ENCODE data around the gene TTYH3.

The TTYH3 gene

DNA sequence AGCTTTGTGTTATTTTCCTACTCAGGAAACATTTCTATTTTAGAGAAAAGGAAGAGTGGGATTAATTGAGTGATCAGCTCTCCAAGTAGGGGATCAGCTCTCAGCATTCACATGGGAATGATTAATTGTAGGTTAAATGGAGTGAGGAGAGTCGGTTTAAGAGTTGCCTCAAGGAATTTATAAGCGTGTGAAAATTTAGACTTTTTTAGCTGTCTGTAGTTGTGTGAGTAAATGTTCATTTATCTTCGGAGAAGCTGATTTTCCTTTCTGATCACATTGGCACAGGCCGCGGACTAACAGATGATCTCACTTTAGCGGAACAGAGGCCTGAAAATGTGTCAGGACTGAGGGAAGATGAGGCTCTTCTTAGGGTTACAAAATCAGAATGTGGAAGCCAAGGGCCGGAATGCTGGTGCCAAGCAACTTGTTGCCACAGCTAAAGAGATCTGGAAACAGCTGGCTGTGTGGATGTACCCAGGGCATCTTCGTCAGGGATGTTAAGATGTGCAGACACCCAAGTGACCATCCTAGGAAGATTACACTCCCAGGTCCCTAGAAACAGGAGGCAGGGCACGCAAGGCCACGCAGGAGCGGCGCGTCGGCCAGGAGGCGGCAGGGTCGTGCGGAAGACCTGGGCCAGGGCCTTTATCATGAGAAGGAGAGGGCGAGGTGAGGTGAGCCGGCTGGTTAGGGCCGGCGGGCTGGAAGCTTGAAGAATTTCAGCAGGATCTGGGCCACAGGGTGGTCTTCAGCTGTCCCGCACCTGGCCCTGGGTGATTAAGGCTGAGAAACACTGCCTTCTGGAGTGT, 35.1 kb upstream of the TTYH3 start:
- no peak for DNase-seq (ENCODE audit: low spot score)
- TF ChIP-seq, protein P1, sequence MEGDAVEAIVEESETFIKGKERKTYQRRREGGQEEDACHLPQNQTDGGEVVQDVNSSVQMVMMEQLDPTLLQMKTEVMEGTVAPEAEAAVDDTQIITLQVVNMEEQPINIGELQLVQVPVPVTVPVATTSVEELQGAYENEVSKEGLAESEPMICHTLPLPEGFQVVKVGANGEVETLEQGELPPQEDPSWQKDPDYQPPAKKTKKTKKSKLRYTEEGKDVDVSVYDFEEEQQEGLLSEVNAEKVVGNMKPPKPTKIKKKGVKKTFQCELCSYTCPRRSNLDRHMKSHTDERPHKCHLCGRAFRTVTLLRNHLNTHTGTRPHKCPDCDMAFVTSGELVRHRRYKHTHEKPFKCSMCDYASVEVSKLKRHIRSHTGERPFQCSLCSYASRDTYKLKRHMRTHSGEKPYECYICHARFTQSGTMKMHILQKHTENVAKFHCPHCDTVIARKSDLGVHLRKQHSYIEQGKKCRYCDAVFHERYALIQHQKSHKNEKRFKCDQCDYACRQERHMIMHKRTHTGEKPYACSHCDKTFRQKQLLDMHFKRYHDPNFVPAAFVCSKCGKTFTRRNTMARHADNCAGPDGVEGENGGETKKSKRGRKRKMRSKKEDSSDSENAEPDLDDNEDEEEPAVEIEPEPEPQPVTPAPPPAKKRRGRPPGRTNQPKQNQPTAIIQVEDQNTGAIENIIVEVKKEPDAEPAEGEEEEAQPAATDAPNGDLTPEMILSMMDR (IDR thresholded peaks at IDR 0.05; ENCODE audit: extremely low read depth, missing control alignments) = no peak

- TF ChIP-seq, protein P1 (IDR thresholded peaks at IDR 0.05; ENCODE audit: extremely low read depth, missing control alignments) = no peak
- no peak for DNase-seq (ENCODE audit: low spot score)
Observed at GRCh38 chr7:2597273-2597640, 34.5 kb upstream of the TTYH3 start.

- DNase-seq (ENCODE audit: low spot score) = no peak
- TF ChIP-seq, protein P1 (IDR thresholded peaks at IDR 0.05; ENCODE audit: extremely low read depth, missing control alignments) = no peak
Observed at GRCh38 chr7:2598154-2598823, 33.5 kb upstream of the TTYH3 start.

GRCh38 chr7:2601065-2601464, 30.7 kb upstream of the TTYH3 start:
- TF ChIP-seq, protein P1 (IDR thresholded peaks at IDR 0.05; ENCODE audit: extremely low read depth, missing control alignments) = no peak
- DNase-seq (ENCODE audit: low spot score) = no peak

- DNase-seq (ENCODE audit: low spot score) = no peak
- TF ChIP-seq, protein P1 (IDR thresholded peaks at IDR 0.05; ENCODE audit: extremely low read depth, missing control alignments) = no peak
Observed at GRCh38 chr7:2601907-2602306, 29.9 kb upstream of the TTYH3 start.

- TF ChIP-seq, protein P1 (IDR thresholded peaks at IDR 0.05; ENCODE audit: extremely low read depth, missing control alignments) = no peak
- no peak for DNase-seq (ENCODE audit: low spot score)
Observed at GRCh38 chr7:2602406-2603043, 29.3 kb upstream of the TTYH3 start.
